ENCODE measurements around the gene LMNTD2. TPM values are rescaled to one million over a fixed set of nuclear protein-coding genes. Genes with fewer than 3 reads are reported as not detected.

LMNTD2 gene
- total and polyA plus RNA-seq, 2 of the 13 experiments (the other 11 are each of a cell fraction or from before 2014, with no cell fraction given) = 1.1 to 3.1 TPM

- TF ChIP-seq GMEB2 (CRISPR knock-in tag; IDR thresholded peaks at IDR 0.05; ENCODE audit: low read depth) = peak; percentile 80
- no peak for TF ChIP-seq TRIM24 (CRISPR knock-in tag; IDR thresholded peaks at IDR 0.05)
- no peak for TF ChIP-seq STAG1 (CRISPR knock-in tag; IDR thresholded peaks at IDR 0.05)
- TF ChIP-seq ZNF891 (CRISPR knock-in tag; IDR thresholded peaks at IDR 0.05) = no peak; the same call in 1 of the 2 replicates
- no peak for TF ChIP-seq BRD4 (CRISPR knock-in tag; IDR thresholded peaks at IDR 0.05)
- peak; percentile 19 for TF ChIP-seq TEAD3 (CRISPR knock-in tag; optimal IDR thresholded peaks at IDR 0.05; ENCODE audit: borderline replicate concordance)
- TF ChIP-seq DZIP1 (CRISPR knock-in tag; IDR thresholded peaks at IDR 0.05) = no peak
- TF ChIP-seq FOXK1 (CRISPR knock-in tag; IDR thresholded peaks at IDR 0.05; ENCODE audit: borderline replicate concordance, low read depth) = peak; percentile 69; the same call in 1 of the 2 replicates
- no peak for TF ChIP-seq HMG20B (CRISPR knock-in tag; conservative IDR thresholded peaks at IDR 0.05)
- TF ChIP-seq PRMT3 (CRISPR knock-in tag; IDR thresholded peaks at IDR 0.05; ENCODE audit: borderline replicate concordance, low read depth) = no peak
- 0 out of 2 replicates have a peak, but pooled peaks have one; percentile 59 for TF ChIP-seq MYPOP (CRISPR knock-in tag; IDR thresholded peaks at IDR 0.05)
- no peak; the same call in 1 of the 2 replicates for TF ChIP-seq FOXA3 (CRISPR knock-in tag; IDR thresholded peaks at IDR 0.05)
- TF ChIP-seq ZNF572 (CRISPR knock-in tag; IDR thresholded peaks at IDR 0.05) = no peak
- peak; percentile 76; the same call in 1 of the 2 replicates for TF ChIP-seq CREB3 (CRISPR knock-in tag; IDR thresholded peaks at IDR 0.05)
- TF ChIP-seq RARA (CRISPR knock-in tag; IDR thresholded peaks at IDR 0.05) = no peak
- no peak for TF ChIP-seq ZNF12 (CRISPR knock-in tag; IDR thresholded peaks at IDR 0.05)
- TF ChIP-seq ZBTB38 (CRISPR knock-in tag; IDR thresholded peaks at IDR 0.05) = no peak
- TF ChIP-seq MTA3 (CRISPR knock-in tag; IDR thresholded peaks at IDR 0.05) = no peak
- no peak for TF ChIP-seq ZNF3 (CRISPR knock-in tag; IDR thresholded peaks at IDR 0.05)
- TF ChIP-seq ZNF619 (CRISPR knock-in tag; IDR thresholded peaks at IDR 0.05) = no peak
- no peak for TF ChIP-seq ADNP (CRISPR knock-in tag; IDR thresholded peaks at IDR 0.05)
- TF ChIP-seq ZNF501 (CRISPR knock-in tag; IDR thresholded peaks at IDR 0.05) = peak; percentile 89
- no peak for TF ChIP-seq THYN1 (CRISPR knock-in tag; IDR thresholded peaks at IDR 0.05; ENCODE audit: borderline replicate concordance, low read depth)
Observed at GRCh38 chr11:506238-506994, 54.1 kb downstream of the LMNTD2 start (continued).

All from HepG2 (cell line).